ENCODE measurements around the gene LRRC56. TPM values are rescaled to one million over a fixed set of nuclear protein-coding genes. Genes with fewer than 3 reads are reported as not detected.

LRRC56 gene
- total and polyA plus RNA-seq, 2 donors from 2014 or later, result 1.2 to 7.7 TPM

- TF ChIP-seq CTCF (IDR thresholded peaks at IDR 0.05; ENCODE audit: borderline replicate concordance, extremely low read depth, insufficient read depth), result no peak
- no peaks in the 10 kb centered on the region for H3K27me3 ChIP-seq (ENCODE audit: control insufficient read depth, insufficient read depth, low read length)
- H3K27ac ChIP-seq (ENCODE audit: low read depth in 2 of 2, low read length in 2 of 2), result no peak overlapping the region
- intact Hi-C loops (cut with DNase I), result loop anchor here (10.0 kb wide), 1 partner anchor 174 kb away; no protein-coding TSS in a partner anchor
- FAIRE-seq (no peak), DNase-seq (no peak)
- H3K36me3 ChIP-seq (ENCODE audit: control insufficient read depth in 2 of 3, insufficient read depth in 3 of 3, low read length in 3 of 3), result no peaks in the 10 kb centered on the region
- H3K4me3 ChIP-seq (ENCODE audit: low read length in 3 of 3), result no peak overlapping the region
- H3K4me1 ChIP-seq (ENCODE audit: control insufficient read depth in 2 of 3, insufficient read depth in 2 of 3, low read depth in 1 of 3, low read length in 3 of 3), result peaks cover 0 to 5% (median 0%) of the 10 kb centered on the region in 3 donors
- no peak overlapping the region for H3K9ac ChIP-seq (ENCODE audit: low read length in 3 of 3)
- H3K9me3 ChIP-seq (ENCODE audit: control insufficient read depth in 2 of 3, insufficient read depth in 1 of 3, low read length in 3 of 3), result no peaks in the 10 kb centered on the region
Measured at GRCh38 chr11:550746-551085, 13.4 kb downstream of the LRRC56 start.

GRCh38 chr11:551131-551530 is 13.8 kb downstream of the LRRC56 start:
- no peak overlapping the region for H3K27ac ChIP-seq (ENCODE audit: low read depth in 2 of 2, low read length in 2 of 2)
- DNase-seq (no peak), FAIRE-seq (no peak)
- intact Hi-C loops (cut with DNase I), result loop anchor here (10.0 kb wide), 1 partner anchor 174 kb away; no protein-coding TSS in a partner anchor
- no peak for TF ChIP-seq CTCF (IDR thresholded peaks at IDR 0.05; ENCODE audit: borderline replicate concordance, extremely low read depth, insufficient read depth)
- H3K36me3 ChIP-seq (ENCODE audit: control insufficient read depth in 2 of 3, insufficient read depth in 3 of 3, low read length in 3 of 3), result no peaks in the 10 kb centered on the region
- no peak overlapping the region for H3K9ac ChIP-seq (ENCODE audit: low read length in 3 of 3)
- H3K4me3 ChIP-seq (ENCODE audit: low read length in 3 of 3), result no peak overlapping the region
- H3K9me3 ChIP-seq (ENCODE audit: control insufficient read depth in 2 of 3, insufficient read depth in 1 of 3, low read length in 3 of 3), result no peaks in the 10 kb centered on the region
- peaks cover 0 to 5% (median 0%) of the 10 kb centered on the region in 3 donors for H3K4me1 ChIP-seq (ENCODE audit: control insufficient read depth in 2 of 3, insufficient read depth in 2 of 3, low read depth in 1 of 3, low read length in 3 of 3)
- H3K27me3 ChIP-seq (ENCODE audit: control insufficient read depth, insufficient read depth, low read length), result no peaks in the 10 kb centered on the region

GRCh38 chr11:551596-551995 is 14.3 kb downstream of the LRRC56 start:
- DNase-seq (no peak), FAIRE-seq (no peak)
- TF ChIP-seq CTCF (IDR thresholded peaks at IDR 0.05; ENCODE audit: borderline replicate concordance, extremely low read depth, insufficient read depth), result no peak
- no peaks in the 10 kb centered on the region for H3K27me3 ChIP-seq (ENCODE audit: control insufficient read depth, insufficient read depth, low read length)
- H3K27ac ChIP-seq (ENCODE audit: low read depth in 2 of 2, low read length in 2 of 2), result no peak overlapping the region
- H3K9ac ChIP-seq (ENCODE audit: low read length in 3 of 3), result no peak overlapping the region
- no peak overlapping the region for H3K4me3 ChIP-seq (ENCODE audit: low read length in 3 of 3)
- intact Hi-C loops (cut with DNase I), result loop anchor here (10.0 kb wide), 1 partner anchor 173 kb away; no protein-coding TSS in a partner anchor
- no peaks in the 10 kb centered on the region for H3K36me3 ChIP-seq (ENCODE audit: control insufficient read depth in 2 of 3, insufficient read depth in 3 of 3, low read length in 3 of 3)
- H3K4me1 ChIP-seq (ENCODE audit: control insufficient read depth in 2 of 3, insufficient read depth in 2 of 3, low read depth in 1 of 3, low read length in 3 of 3), result peaks cover 0 to 5% (median 0%) of the 10 kb centered on the region in 3 donors
- H3K9me3 ChIP-seq (ENCODE audit: control insufficient read depth in 2 of 3, insufficient read depth in 1 of 3, low read length in 3 of 3), result no peaks in the 10 kb centered on the region
